Vagina (tissue), 2 donors: ENCODE results near the gene NLRP3. TPM values are rescaled to one million over a fixed set of nuclear protein-coding genes. Genes with fewer than 3 reads are reported as not detected.
"Not testable (repeated sequence)": the region's sequence is repeated elsewhere in the genome, so short reads cannot be mapped to it uniquely, and the experiment has no call there.

Experiments used
- DNase-seq, 2 donors: peaks; one replicate each; pipeline ENCODE4 v3.0.0-alpha.2; 2017; ENCODE audit errors: extremely low spot score in 2 of 2
- H3K27ac ChIP-seq: fragments of 200-600 bp; sonication (generic); one replicate; pipeline ENCODE4 v1.5.1; 2019
- H3K27me3 ChIP-seq: fragments of 200-600 bp; sonication (generic); one replicate; pipeline ENCODE4 v1.5.1; 2019
- H3K36me3 ChIP-seq, 2 donors: fragments of 200-600 bp; sonication (generic); one replicate each; pipeline ENCODE4 v1.5.1; 2017 to 2019
- H3K4me1 ChIP-seq: fragments of 200-600 bp; sonication (generic); one replicate; pipeline ENCODE4 v1.5.1; 2019
- H3K4me3 ChIP-seq, 2 donors: fragments of 200-600 bp; sonication (generic); 1 replicate in 1 of 2; 2 replicates in 1 of 2; pipeline ENCODE4 v1.5.1; 2016 to 2019
- H3K9me3 ChIP-seq: fragments of 200-600 bp; sonication (generic); one replicate; pipeline ENCODE4 v1.5.1; 2019
- POLR2A ChIP-seq, 2 donors: fragments of 450-650 bp; IDR thresholded peaks; one replicate each; pipeline ENCODE4 v1.6.1; 2017; ENCODE audit warnings: antibody characterized with exemption in 2 of 2, mild to moderate bottlenecking in 2 of 2, moderate library complexity in 2 of 2
- POLR2AphosphoS5 ChIP-seq, 2 donors: sonication (generic); formaldehyde crosslinking; IDR thresholded peaks; one replicate each; pipeline ENCODE4 v1.9.0; 2017; ENCODE audit warnings: antibody characterized with exemption in 2 of 2, mild to moderate bottlenecking in 2 of 2, low read depth in 1 of 2; ENCODE audit not compliant: insufficient read depth in 1 of 2
- intact Hi-C: fragments of 100-400 bp; cut with DNase I; formaldehyde crosslinking; loops from one replicate; pipeline ENCODE4 v1.15.1; 2023
- total RNA-seq: library from RNA; depleted of rRNA; stranded (reverse); fragments of >200 nt; gene quantifications from one replicate; pipeline ENCODE4 v1.2.3, GENCODE V29; 2016
- TF ChIP-seq, protein P1 (sequence below), 3 experiments: fragments of 450-650 bp in 2 of 3; fragments of 200-600 bp in 1 of 3; sonication (generic) in 1 of 3; IDR thresholded peaks; one replicate each; pipeline ENCODE4 v1.5.1; 2017 to 2019; ENCODE audit warnings: antibody characterized with exemption in 3 of 3, mild to moderate bottlenecking in 2 of 3, moderate library complexity in 2 of 3

The NLRP3 gene
- total RNA-seq, 1 donor from 2014 or later: 1.7 TPM

GRCh38 chr1:247392088-247392487 lies 23.9 kb upstream of the NLRP3 start:
- DNase-seq: no peak

DNA sequence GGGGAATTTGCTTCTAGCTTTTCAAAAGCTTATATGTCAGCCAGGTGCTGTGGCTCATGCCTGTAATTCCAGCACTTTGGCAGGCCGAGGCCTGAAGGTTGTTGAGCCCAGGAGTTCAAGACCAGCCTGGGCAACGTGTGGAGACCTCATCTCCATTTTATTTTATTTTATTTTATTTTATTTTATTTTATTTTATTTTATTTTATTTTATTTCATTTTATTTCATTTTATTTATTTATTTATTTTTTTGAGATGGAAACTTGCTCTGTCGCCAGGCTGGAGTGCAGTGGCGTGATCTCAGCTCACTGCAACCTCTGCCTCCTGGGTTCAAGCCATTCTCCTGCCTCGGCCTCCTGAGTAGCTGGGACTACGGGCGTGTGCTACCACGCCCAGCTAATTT lies 20.9 kb upstream of the NLRP3 start:
- H3K4me1 ChIP-seq, DNase-seq, H3K4me3 ChIP-seq, H3K36me3 ChIP-seq, H3K9me3 ChIP-seq, H3K27ac ChIP-seq, intact Hi-C loops, H3K27me3 ChIP-seq: not testable (repeated sequence)

More at GRCh38 chr1:247392088-247392487, 23.9 kb upstream of the NLRP3 start:
- Histone ChIP-seq H3K27ac (no peak overlapping the region), H3K27me3 (no peaks in the 10 kb centered on the region), H3K9me3 (no peaks in the 10 kb centered on the region), H3K4me1 (no peaks in the 10 kb centered on the region), H3K4me3 (no peak overlapping the region), H3K36me3 (no peaks in the 10 kb centered on the region)
- TF ChIP-seq, protein P1, sequence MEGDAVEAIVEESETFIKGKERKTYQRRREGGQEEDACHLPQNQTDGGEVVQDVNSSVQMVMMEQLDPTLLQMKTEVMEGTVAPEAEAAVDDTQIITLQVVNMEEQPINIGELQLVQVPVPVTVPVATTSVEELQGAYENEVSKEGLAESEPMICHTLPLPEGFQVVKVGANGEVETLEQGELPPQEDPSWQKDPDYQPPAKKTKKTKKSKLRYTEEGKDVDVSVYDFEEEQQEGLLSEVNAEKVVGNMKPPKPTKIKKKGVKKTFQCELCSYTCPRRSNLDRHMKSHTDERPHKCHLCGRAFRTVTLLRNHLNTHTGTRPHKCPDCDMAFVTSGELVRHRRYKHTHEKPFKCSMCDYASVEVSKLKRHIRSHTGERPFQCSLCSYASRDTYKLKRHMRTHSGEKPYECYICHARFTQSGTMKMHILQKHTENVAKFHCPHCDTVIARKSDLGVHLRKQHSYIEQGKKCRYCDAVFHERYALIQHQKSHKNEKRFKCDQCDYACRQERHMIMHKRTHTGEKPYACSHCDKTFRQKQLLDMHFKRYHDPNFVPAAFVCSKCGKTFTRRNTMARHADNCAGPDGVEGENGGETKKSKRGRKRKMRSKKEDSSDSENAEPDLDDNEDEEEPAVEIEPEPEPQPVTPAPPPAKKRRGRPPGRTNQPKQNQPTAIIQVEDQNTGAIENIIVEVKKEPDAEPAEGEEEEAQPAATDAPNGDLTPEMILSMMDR (IDR thresholded peaks at IDR 0.05): no peak
- TF ChIP-seq POLR2A (IDR thresholded peaks at IDR 0.05) (no peak), POLR2AphosphoS5 (IDR thresholded peaks at IDR 0.05; ENCODE audit: insufficient read depth in 1 of 2, low read depth in 1 of 2) (no peak)
- intact Hi-C loops: no loop called here

GRCh38 chr1:247400685-247401084 lies 15.3 kb upstream of the NLRP3 start:
- no peak for DNase-seq
- no peak overlapping the region for H3K27ac ChIP-seq
- intact Hi-C loops: no loop called here
- H3K27me3 ChIP-seq: no peaks in the 10 kb centered on the region
- no peaks in the 10 kb centered on the region for H3K36me3 ChIP-seq
- H3K9me3 ChIP-seq: no peaks in the 10 kb centered on the region
- no peak overlapping the region for H3K4me3 ChIP-seq
- no peaks in the 10 kb centered on the region for H3K4me1 ChIP-seq
- TF ChIP-seq, protein P1 (IDR thresholded peaks at IDR 0.05): no peak
- TF ChIP-seq POLR2AphosphoS5 (IDR thresholded peaks at IDR 0.05; ENCODE audit: insufficient read depth in 1 of 2, low read depth in 1 of 2) (no peak), POLR2A (IDR thresholded peaks at IDR 0.05) (no peak)

DNA sequence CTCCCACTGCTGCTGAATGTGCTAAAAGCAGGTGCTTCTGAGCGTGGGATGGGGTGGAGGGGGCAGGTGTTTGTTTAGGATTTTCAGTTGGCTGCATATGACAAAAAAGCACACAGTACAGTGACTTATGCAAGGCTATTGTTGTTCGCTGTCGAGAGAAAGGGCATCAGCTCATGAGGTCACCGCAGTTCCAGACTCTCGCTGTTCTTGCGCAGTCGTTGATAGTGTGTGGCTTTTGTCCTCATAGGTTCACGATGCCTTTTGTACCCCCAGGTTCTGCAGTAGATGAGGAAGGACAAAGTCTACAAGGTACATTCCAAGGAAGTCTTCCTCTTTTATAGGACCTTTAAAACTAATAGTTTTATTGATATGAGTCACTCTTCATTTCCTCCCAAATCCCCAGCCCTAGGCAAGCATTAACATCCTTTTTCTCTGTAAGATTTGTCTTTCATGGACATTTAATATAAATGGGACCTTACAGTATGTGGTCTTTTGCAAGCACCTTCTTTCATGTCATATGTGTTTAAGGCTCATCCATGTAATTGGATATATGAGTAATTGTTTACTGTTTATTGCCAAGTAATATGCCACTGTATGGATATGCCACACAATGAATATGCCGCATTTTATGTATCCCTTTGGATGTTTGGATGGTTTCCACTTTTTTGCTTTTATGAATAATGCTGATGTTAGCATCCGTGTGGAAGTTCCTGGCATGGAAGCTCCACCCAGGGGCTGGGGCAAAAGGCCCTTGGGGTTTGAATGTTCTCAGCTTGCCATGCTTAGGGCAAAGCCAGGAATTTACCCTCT lies 14.5 kb upstream of the NLRP3 start:
- Histone ChIP-seq H3K4me1 (no peaks in the 10 kb centered on the region), H3K27ac (no peak overlapping the region), H3K27me3 (no peaks in the 10 kb centered on the region), H3K4me3 (no peak overlapping the region), H3K9me3 (no peaks in the 10 kb centered on the region), H3K36me3 (no peaks in the 10 kb centered on the region)
- TF ChIP-seq POLR2AphosphoS5 (IDR thresholded peaks at IDR 0.05; ENCODE audit: insufficient read depth in 1 of 2, low read depth in 1 of 2): no peak
- TF ChIP-seq, protein P1 (IDR thresholded peaks at IDR 0.05): no peak
- no peak for TF ChIP-seq POLR2A (IDR thresholded peaks at IDR 0.05)
- DNase-seq: no peak
- intact Hi-C loops: no loop called here

DNA sequence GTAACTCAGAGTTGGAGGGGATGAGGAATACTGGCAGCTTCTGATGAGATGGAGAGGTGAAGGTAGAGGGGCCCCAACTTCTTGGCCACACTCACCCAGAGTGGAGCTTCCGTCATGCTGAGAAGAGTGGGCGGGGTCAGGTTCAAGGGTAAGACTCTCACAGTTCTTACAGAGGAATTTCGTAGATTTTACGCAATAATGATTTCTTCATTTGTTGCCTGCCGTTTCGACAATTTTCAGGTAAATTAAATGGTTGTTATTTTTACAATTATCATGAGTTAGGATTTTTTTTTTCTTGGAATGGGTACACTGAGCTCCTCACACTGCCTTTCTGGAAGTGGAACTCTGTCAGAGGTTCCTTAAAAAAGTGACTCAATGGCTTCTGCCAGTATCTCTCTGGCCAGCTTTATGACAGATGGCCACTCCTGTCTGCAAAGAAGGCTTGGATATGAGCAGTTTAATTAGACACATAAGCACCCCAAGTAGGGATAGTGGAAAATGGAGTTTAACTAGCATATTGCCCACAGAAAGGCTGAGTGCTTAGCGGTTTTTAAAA lies 13.8 kb upstream of the NLRP3 start:
- Histone ChIP-seq H3K36me3 (no peaks in the 10 kb centered on the region), H3K27me3 (no peaks in the 10 kb centered on the region), H3K27ac (no peak overlapping the region), H3K4me3 (no peak overlapping the region), H3K4me1 (no peaks in the 10 kb centered on the region), H3K9me3 (no peaks in the 10 kb centered on the region)
- DNase-seq: no peak
- TF ChIP-seq, protein P1 (IDR thresholded peaks at IDR 0.05): no peak
- TF ChIP-seq POLR2A (IDR thresholded peaks at IDR 0.05) (no peak), POLR2AphosphoS5 (IDR thresholded peaks at IDR 0.05; ENCODE audit: insufficient read depth in 1 of 2, low read depth in 1 of 2) (no peak)
- intact Hi-C loops: no loop called here
